ENCODE data around the gene FGD5. TPM values are rescaled to one million over a fixed set of nuclear protein-coding genes. Genes with fewer than 3 reads are reported as not detected.

Gene FGD5
- total and polyA plus RNA-seq, 2 donors (not counting 1 experiment from before 2014, with no cell fraction given) = not detected

- no peaks in the 10 kb centered on the region for H4K20me1 ChIP-seq (ENCODE audit: control insufficient read depth, insufficient read depth, low read length, poor library complexity, severe bottlenecking)
- ChIA-PET CTCF (no interaction called here), POLR2A (no interaction called here)
- WGBS (ENCODE audit: insufficient coverage) = 100% methylated on average over 2 of the region's 4 CpGs
- intact Hi-C loops (cut with micrococcal nuclease) = no loop called here
- no peak overlapping the region for H3K27ac Mint-ChIP-seq
- ATAC-seq (ENCODE audit: low read depth) = no peak
- no peak overlapping the region for H2AFZ ChIP-seq (ENCODE audit: insufficient read depth, low read depth, low read length, poor library complexity, severe bottlenecking)
- no peaks in the 10 kb centered on the region for H3K79me2 ChIP-seq (ENCODE audit: control insufficient read depth, insufficient read depth, low read length)
- no peaks in the 10 kb centered on the region for H3K9me3 Mint-ChIP-seq (ENCODE audit: insufficient read depth)
- no peaks in the 10 kb centered on the region for H3K36me3 ChIP-seq (replicated peaks in 1 of 2; ENCODE audit: control extremely low read depth in 1 of 2, control insufficient read depth in 1 of 2, extremely low read depth in 1 of 2, insufficient read depth in 2 of 2, low read length in 1 of 2)
- H3K9ac ChIP-seq (ENCODE audit: low read length) = no peak overlapping the region
- no peak overlapping the region for H3K27ac ChIP-seq (ENCODE audit: low read length in 2 of 2)
- no peak for TF ChIP-seq CTCF (IDR thresholded peaks at IDR 0.05)
- TF ChIP-seq EZH2 (IDR thresholded peaks at IDR 0.05; ENCODE audit: borderline replicate concordance, insufficient read depth, low read depth, low read length, poor library complexity, severe bottlenecking) = no peak
- no peak overlapping the region for H3K4me2 ChIP-seq (replicated peaks; ENCODE audit: low read depth, low read length, poor library complexity, severe bottlenecking)
- H3K4me3 ChIP-seq (ENCODE audit: control extremely low read depth in 1 of 5, extremely low read depth in 1 of 5, insufficient read depth in 1 of 5, low read depth in 2 of 5, low read length in 4 of 5) = no peak overlapping the region
- no peaks in the 10 kb centered on the region for H3K4me1 ChIP-seq (ENCODE audit: control insufficient read depth in 2 of 2, insufficient read depth in 2 of 2, low read length in 2 of 2)
- no peak overlapping the region for H3K4me3 Mint-ChIP-seq
- no peak for DNase-seq
- H3K27me3 Mint-ChIP-seq = peaks cover 57% of the 10 kb centered on the region
- H3K9me3 ChIP-seq (ENCODE audit: control extremely low read depth in 1 of 3, control insufficient read depth in 2 of 3, insufficient read depth in 1 of 3, low read length in 2 of 3) = peaks cover 0 to 3% (median 0%) of the 10 kb centered on the region in 3 donors
- H3K4me1 Mint-ChIP-seq = peaks cover 6% of the 10 kb centered on the region
- H3K27me3 ChIP-seq (replicated peaks in 1 of 4; ENCODE audit: control extremely low read depth in 1 of 4, control insufficient read depth in 3 of 4, insufficient read depth in 4 of 4, low read length in 3 of 4) = peaks cover 0 to 31% (median 17%) of the 10 kb centered on the region in 4 experiments
Measured at GRCh38 chr3:14814411-14814871, 4.3 kb upstream of the FGD5 start.

- Histone ChIP-seq H3K27me3 (replicated peaks in 1 of 4; ENCODE audit: control extremely low read depth in 1 of 4, control insufficient read depth in 3 of 4, insufficient read depth in 4 of 4, low read length in 3 of 4) (peaks cover 0 to 23% (median 14%) of the 10 kb centered on the region in 4 experiments), H3K9ac (ENCODE audit: low read length) (no peak overlapping the region), H3K9me3 (ENCODE audit: control extremely low read depth in 1 of 3, control insufficient read depth in 2 of 3, insufficient read depth in 1 of 3, low read length in 2 of 3) (no peaks in the 10 kb centered on the region), H2AFZ (ENCODE audit: insufficient read depth, low read depth, low read length, poor library complexity, severe bottlenecking) (no peak overlapping the region), H4K20me1 (ENCODE audit: control insufficient read depth, insufficient read depth, low read length, poor library complexity, severe bottlenecking) (no peaks in the 10 kb centered on the region), H3K79me2 (ENCODE audit: control insufficient read depth, insufficient read depth, low read length) (no peaks in the 10 kb centered on the region), H3K4me3 (ENCODE audit: control extremely low read depth in 1 of 5, extremely low read depth in 1 of 5, insufficient read depth in 1 of 5, low read depth in 2 of 5, low read length in 4 of 5) (no peak overlapping the region), H3K27ac (ENCODE audit: low read length in 2 of 2) (no peak overlapping the region), H3K36me3 (replicated peaks in 1 of 2; ENCODE audit: control extremely low read depth in 1 of 2, control insufficient read depth in 1 of 2, extremely low read depth in 1 of 2, insufficient read depth in 2 of 2, low read length in 1 of 2) (no peaks in the 10 kb centered on the region), H3K4me2 (replicated peaks; ENCODE audit: low read depth, low read length, poor library complexity, severe bottlenecking) (no peak overlapping the region), H3K4me1 (ENCODE audit: control insufficient read depth in 2 of 2, insufficient read depth in 2 of 2, low read length in 2 of 2) (no peaks in the 10 kb centered on the region)
- TF ChIP-seq CTCF (IDR thresholded peaks at IDR 0.05) (no peak), EZH2 (IDR thresholded peaks at IDR 0.05; ENCODE audit: borderline replicate concordance, insufficient read depth, low read depth, low read length, poor library complexity, severe bottlenecking) (no peak)
- Mint-ChIP-seq H3K4me1 (peaks cover 3% of the 10 kb centered on the region), H3K4me3 (no peak overlapping the region), H3K27me3 (peaks cover 51% of the 10 kb centered on the region), H3K9me3 (ENCODE audit: insufficient read depth) (no peaks in the 10 kb centered on the region), H3K27ac (no peak overlapping the region)
- intact Hi-C loops (cut with micrococcal nuclease) = no loop called here
- ATAC-seq (ENCODE audit: low read depth) (no peak), DNase-seq (no peak)
- POLR2A ChIA-PET = no interaction called here
- CTCF ChIA-PET = no interaction called here
- 100% methylated on average over 3 of the region's 3 CpGs for WGBS (ENCODE audit: insufficient coverage)
Measured at GRCh38 chr3:14816359-14816758, 2.4 kb upstream of the FGD5 start.
